Midbrain (tissue), 1 donor: ENCODE data around the gene SVIL.
"Not testable (repeated sequence)": the region's sequence is repeated elsewhere in the genome, so short reads cannot be mapped to it uniquely, and the experiment has no call there.

ENCODE experiments used
- DNase-seq: peaks from one replicate; lab custom pipeline; 2025; lab: John Stamatoyannopoulos, UW

Gene SVIL

GRCh38 chr10:29455095-29455494, 179.7 kb downstream of the SVIL start:
- no peak for DNase-seq

GRCh38 chr10:29454250-29454649, 180.5 kb downstream of the SVIL start:
- DNase-seq = no peak

GRCh38 chr10:29452546-29452945, 182.2 kb downstream of the SVIL start:
- DNase-seq = no peak

GRCh38 chr10:29451946-29452345, 182.8 kb downstream of the SVIL start:
- no peak for DNase-seq

GRCh38 chr10:29450405-29450804, 184.4 kb downstream of the SVIL start:
- no peak for DNase-seq

- peak; percentile 79 for DNase-seq
Measured at GRCh38 chr10:29448756-29449592, 185.8 kb downstream of the SVIL start.

GRCh38 chr10:29448125-29448524, 186.6 kb downstream of the SVIL start:
- DNase-seq = no peak

GRCh38 chr10:29446327-29446726, 188.4 kb downstream of the SVIL start:
- DNase-seq = no peak

GRCh38 chr10:29443745-29444523, 190.8 kb downstream of the SVIL start:
- no peak for DNase-seq

- no peak for DNase-seq
Measured at GRCh38 chr10:29440981-29441380, 193.8 kb downstream of the SVIL start.

- DNase-seq = not testable (repeated sequence)
Measured at GRCh38 chr10:29439005-29439404, 195.8 kb downstream of the SVIL start.

GRCh38 chr10:29438271-29438670, 196.5 kb downstream of the SVIL start:
- no peak for DNase-seq

- no peak for DNase-seq
Measured at GRCh38 chr10:29437871-29438270, 196.9 kb downstream of the SVIL start.

GRCh38 chr10:29435809-29436501, 198.8 kb downstream of the SVIL start:
- DNase-seq = no peak

- DNase-seq = no peak
Measured at GRCh38 chr10:29434111-29434510, 200.7 kb downstream of the SVIL start.

GRCh38 chr10:29431711-29432110, 203.1 kb downstream of the SVIL start:
- DNase-seq = no peak

- no peak for DNase-seq
Measured at GRCh38 chr10:29430101-29430500, 204.7 kb downstream of the SVIL start.

GRCh38 chr10:29428486-29428885, 206.3 kb downstream of the SVIL start:
- DNase-seq = no peak

- no peak for DNase-seq
Measured at GRCh38 chr10:29427667-29428066, 207.1 kb downstream of the SVIL start.

- DNase-seq = no peak
Measured at GRCh38 chr10:29426420-29426819, 208.4 kb downstream of the SVIL start.

- DNase-seq = no peak
Measured at GRCh38 chr10:29424017-29424416, 210.8 kb downstream of the SVIL start.

GRCh38 chr10:29420744-29421143, 214.0 kb downstream of the SVIL start:
- DNase-seq = no peak

GRCh38 chr10:29417324-29417723, 217.4 kb downstream of the SVIL start:
- no peak for DNase-seq
